Colonic mucosa (tissue), 4 donors: ENCODE measurements around the gene C4orf36. TPM values are rescaled to one million over a fixed set of nuclear protein-coding genes. Genes with fewer than 3 reads are reported as not detected.
"Not testable (repeated sequence)": the region's sequence is repeated elsewhere in the genome, so short reads cannot be mapped to it uniquely, and the experiment has no call there.

Experiments used
- DNase-seq: peaks from one replicate; pipeline ENCODE4 v3.0.0-alpha.2; 2020
- H3K27ac ChIP-seq: fragments of 200-600 bp; one replicate; pipeline ENCODE4 v1.8.0; 2021
- H3K27me3 ChIP-seq: fragments of 200-600 bp; one replicate; pipeline ENCODE4 v1.8.0; 2021
- H3K36me3 ChIP-seq: fragments of 200-600 bp; one replicate; pipeline ENCODE4 v1.8.0; 2021
- H3K4me1 ChIP-seq: fragments of 200-600 bp; one replicate; pipeline ENCODE4 v1.8.0; 2021; ENCODE audit warnings: mild to moderate bottlenecking
- H3K4me3 ChIP-seq: fragments of 200-600 bp; one replicate; pipeline ENCODE4 v1.8.0; 2021
- H3K9ac ChIP-seq, 2 donors: one replicate each; pipeline ENCODE4 v1.7.0; 2013; ENCODE audit warnings: control low read depth in 2 of 2, low read depth in 2 of 2, low read length in 2 of 2
- H3K9me3 ChIP-seq: fragments of 200-600 bp; one replicate; pipeline ENCODE4 v1.8.0; 2021
- CTCF ChIP-seq: fragments of 200-600 bp; IDR thresholded peaks from one replicate; pipeline ENCODE4 v1.8.0; 2022; ENCODE audit warnings: antibody characterized with exemption, mild to moderate bottlenecking
- intact Hi-C: fragments of 100-400 bp; cut with DNase I; formaldehyde crosslinking; loops from one replicate; pipeline ENCODE4 v1.14.1; 2022
- total RNA-seq, 2 donors: library from RNA; stranded (reverse); fragmentation: NEBNext Ultra II Directional in 1 of 2; extraction: Animal tissue kit (Norgen Biotek cat#: 25700) in 1 of 2; gene quantifications; one replicate each; pipeline ENCODE4 v1.2.1, GENCODE V29; 2021
- donor health status: healthy.
- donor health status: DM: no; HTN: no; CAD: no.
- donor health status: DM: no; HTN: no; CAD: no.

The C4orf36 gene
- total RNA-seq, 2 donors from 2014 or later: 0.54 TPM; not detected in 1

GRCh38 chr4:86890790-86891189 lies 1.4 kb downstream of the C4orf36 start:
- Histone ChIP-seq H3K36me3 (no peaks in the 10 kb centered on the region), H3K9ac (no peak overlapping the region), H3K4me3 (no peak overlapping the region), H3K27ac (no peak overlapping the region), H3K4me1 (no peaks in the 10 kb centered on the region), H3K27me3 (no peaks in the 10 kb centered on the region), H3K9me3 (no peaks in the 10 kb centered on the region)
- no peak for TF ChIP-seq CTCF
- no peak for DNase-seq
- intact Hi-C loops: no loop called here

GRCh38 chr4:86879641-86880040 lies 12.6 kb downstream of the C4orf36 start:
- H3K27ac ChIP-seq: no peak overlapping the region
- no peaks in the 10 kb centered on the region for H3K27me3 ChIP-seq
- no peaks in the 10 kb centered on the region for H3K4me1 ChIP-seq
- H3K9ac ChIP-seq: no peak overlapping the region
- no peak overlapping the region for H3K4me3 ChIP-seq
- TF ChIP-seq CTCF: no peak
- DNase-seq: no peak
- H3K9me3 ChIP-seq: no peaks in the 10 kb centered on the region
- no peaks in the 10 kb centered on the region for H3K36me3 ChIP-seq
- intact Hi-C loops: no loop called here

GRCh38 chr4:86878640-86879039 lies 13.6 kb downstream of the C4orf36 start:
- TF ChIP-seq CTCF: no peak
- Histone ChIP-seq H3K9me3 (no peaks in the 10 kb centered on the region), H3K27ac (no peak overlapping the region), H3K4me1 (no peaks in the 10 kb centered on the region), H3K36me3 (no peaks in the 10 kb centered on the region), H3K9ac (no peak overlapping the region), H3K4me3 (no peak overlapping the region), H3K27me3 (no peaks in the 10 kb centered on the region)
- intact Hi-C loops: no loop called here
- no peak for DNase-seq

GRCh38 chr4:86876894-86877685 lies 15.1 kb downstream of the C4orf36 start:
- Histone ChIP-seq H3K9ac (no peak overlapping the region), H3K36me3 (no peaks in the 10 kb centered on the region)

GRCh38 chr4:86875436-86875835 lies 16.8 kb downstream of the C4orf36 start:
- H3K4me1 ChIP-seq, intact Hi-C loops, H3K9ac ChIP-seq, DNase-seq, H3K36me3 ChIP-seq, H3K27me3 ChIP-seq, H3K9me3 ChIP-seq, H3K4me3 ChIP-seq, H3K27ac ChIP-seq: not testable (repeated sequence)

More at GRCh38 chr4:86876894-86877685, 15.1 kb downstream of the C4orf36 start:
- H3K4me3 ChIP-seq: no peak overlapping the region
- no peak for DNase-seq
- TF ChIP-seq CTCF: no peak
- no peaks in the 10 kb centered on the region for H3K27me3 ChIP-seq
- no peaks in the 10 kb centered on the region for H3K4me1 ChIP-seq
- H3K9me3 ChIP-seq: no peaks in the 10 kb centered on the region
- intact Hi-C loops: no loop called here
- H3K27ac ChIP-seq: no peak overlapping the region

GRCh38 chr4:86872135-86872534 lies 20.1 kb downstream of the C4orf36 start:
- intact Hi-C loops: no loop called here
- no peaks in the 10 kb centered on the region for H3K27me3 ChIP-seq
- no peak overlapping the region for H3K27ac ChIP-seq
- H3K4me3 ChIP-seq: no peak overlapping the region
- TF ChIP-seq CTCF: no peak
- no peaks in the 10 kb centered on the region for H3K36me3 ChIP-seq
- no peaks in the 10 kb centered on the region for H3K9me3 ChIP-seq
- no peaks in the 10 kb centered on the region for H3K4me1 ChIP-seq
- DNase-seq: no peak
- H3K9ac ChIP-seq: no peak overlapping the region
